WTC11 (cell line): Measurements from ENCODE around the gene FNIP1. TPM values are rescaled to one million over a fixed set of nuclear protein-coding genes. Genes with fewer than 3 reads are reported as not detected.

ENCODE experiments used
- ATAC-seq: fragments of 200-7000 bp; cut with Tn5 transposase; 2 replicates; pipeline ENCODE4 v1.10.0; 2021; ENCODE audit warnings: mild to moderate bottlenecking, moderate library complexity
- CTCF ChIA-PET: fragments of 300-600 bp; sonication (Branson Sonifier 250); formaldehyde crosslinking; loops from one replicate; lab custom pipeline; 2021; ENCODE audit warnings: antibody characterized with exemption; lab: Charles Lee
- POLR2A ChIA-PET: fragments of 350-600 bp; sonication (Branson Sonifier 250); formaldehyde crosslinking; loops from one replicate; lab custom pipeline; 2021; ENCODE audit warnings: antibody characterized with exemption; lab: Charles Lee
- DNase-seq: peaks from one replicate; pipeline ENCODE4 v3.0.0; 2021; ENCODE audit warnings: low spot score
- H3K27ac Mint-ChIP-seq: 2 replicates; pipeline ENCODE4 v1.8.0; 2021; ENCODE audit warnings: mixed read lengths
- H3K27me3 Mint-ChIP-seq: 2 replicates; pipeline ENCODE4 v1.8.0; 2021; ENCODE audit warnings: low read depth, mild to moderate bottlenecking, moderate library complexity, mixed read lengths
- H3K36me3 Mint-ChIP-seq: 2 replicates; pipeline ENCODE4 v1.8.0; 2021; ENCODE audit warnings: mixed read lengths
- H3K4me1 Mint-ChIP-seq: 2 replicates; pipeline ENCODE4 v1.8.0; 2022; ENCODE audit warnings: mixed read lengths
- H3K4me3 Mint-ChIP-seq: 2 replicates; pipeline ENCODE4 v1.8.0; 2021; ENCODE audit warnings: mild to moderate bottlenecking, moderate library complexity, mixed read lengths
- H3K9me3 Mint-ChIP-seq: 2 replicates; pipeline ENCODE4 v1.8.0; 2021; ENCODE audit warnings: mixed read lengths
- ATF3 ChIP-seq: sonication (generic); formaldehyde crosslinking; conservative IDR thresholded peaks from 2 replicates; pipeline ENCODE4 v1.8.1; 2022; ENCODE audit warnings: mild to moderate bottlenecking, missing genetic modification reagents
- CDX4 ChIP-seq: fragments of 250-450 bp; sonication (Bioruptor Pico); IDR thresholded peaks from 2 replicates; pipeline ENCODE4 v1.9.0; 2021; ENCODE audit warnings: moderate library complexity, mild to moderate bottlenecking, inconsistent platforms, borderline replicate concordance
- E2F5 ChIP-seq: sonication (generic); formaldehyde crosslinking; IDR thresholded peaks from 2 replicates; pipeline ENCODE4 v1.8.1; 2022; ENCODE audit warnings: mild to moderate bottlenecking, moderate library complexity, missing genetic modification reagents
- MXD4 ChIP-seq: fragments of 250-450 bp; sonication (Bioruptor Pico); IDR thresholded peaks from 2 replicates; pipeline ENCODE4 v1.8.0; 2021; ENCODE audit warnings: mild to moderate bottlenecking, moderate library complexity, borderline replicate concordance
- NR3C1 ChIP-seq: sonication (generic); formaldehyde crosslinking; conservative IDR thresholded peaks from 2 replicates; pipeline ENCODE4 v1.8.1; 2023; ENCODE audit warnings: low read depth, mild to moderate bottlenecking, missing genetic modification reagents
- OVOL2 ChIP-seq: fragments of 250-450 bp; sonication (Bioruptor Pico); IDR thresholded peaks from 2 replicates; pipeline ENCODE4 v1.9.0; 2021; ENCODE audit warnings: mild to moderate bottlenecking, borderline replicate concordance
- PRRX2 ChIP-seq: fragments of 250-450 bp; sonication (Bioruptor Pico); IDR thresholded peaks from 2 replicates; pipeline ENCODE4 v1.8.0; 2021; ENCODE audit warnings: mild to moderate bottlenecking
- RELA ChIP-seq: sonication (generic); formaldehyde crosslinking; IDR thresholded peaks from 2 replicates; pipeline ENCODE4 v1.8.1; 2022; ENCODE audit warnings: missing genetic modification reagents, mild to moderate bottlenecking, borderline replicate concordance
- RORB ChIP-seq: fragments of 250-450 bp; sonication (Bioruptor Pico); IDR thresholded peaks from 2 replicates; pipeline ENCODE4 v1.9.0; 2021; ENCODE audit warnings: mild to moderate bottlenecking
- SMAD4 ChIP-seq: sonication (generic); formaldehyde crosslinking; IDR thresholded peaks from 2 replicates; pipeline ENCODE4 v1.8.0; 2022; ENCODE audit warnings: mild to moderate bottlenecking, missing genetic modification reagents
- SOX15 ChIP-seq: fragments of 250-450 bp; sonication (Bioruptor Pico); IDR thresholded peaks from 2 replicates; pipeline ENCODE4 v1.9.0; 2021; ENCODE audit warnings: mild to moderate bottlenecking
- USF2 ChIP-seq: sonication (generic); formaldehyde crosslinking; IDR thresholded peaks from 2 replicates; pipeline ENCODE4 v1.8.1; 2023; ENCODE audit warnings: mild to moderate bottlenecking, missing genetic modification reagents, moderate library complexity
- ZNF121 ChIP-seq: sonication (generic); formaldehyde crosslinking; IDR thresholded peaks from 2 replicates; pipeline ENCODE4 v1.8.0; 2023; ENCODE audit warnings: missing genetic modification reagents
- ZNF232 ChIP-seq: sonication (generic); formaldehyde crosslinking; IDR thresholded peaks from 2 replicates; pipeline ENCODE4 v1.8.0; 2022; ENCODE audit warnings: mild to moderate bottlenecking, missing genetic modification reagents
- total RNA-seq: library from RNA; stranded (reverse); gene quantifications from 3 replicates; pipeline ENCODE4 v1.2.3, GENCODE V29; 2021
- TF ChIP-seq, protein P1 (sequence below): sonication (generic); formaldehyde crosslinking; IDR thresholded peaks from 2 replicates; pipeline ENCODE4 v1.8.1; 2022; ENCODE audit warnings: mild to moderate bottlenecking, missing genetic modification reagents, moderate library complexity, borderline replicate concordance
- TF ChIP-seq, protein P2 (sequence below): fragments of 250-450 bp; sonication (Bioruptor Pico); IDR thresholded peaks from 2 replicates; pipeline ENCODE4 v1.9.0; 2021; ENCODE audit warnings: mild to moderate bottlenecking
- TF ChIP-seq, protein P3 (sequence below): fragments of 250-450 bp; sonication (Bioruptor Pico); conservative IDR thresholded peaks from 2 replicates; pipeline ENCODE4 v1.9.0; 2021; ENCODE audit warnings: mild to moderate bottlenecking
- TF ChIP-seq, protein P4 (sequence below): fragments of 200-600 bp; IDR thresholded peaks from 2 replicates; pipeline ENCODE4 v1.8.0; 2022; ENCODE audit warnings: antibody characterized with exemption
- TF ChIP-seq, protein P5 (sequence below): sonication (generic); formaldehyde crosslinking; IDR thresholded peaks from 2 replicates; pipeline ENCODE4 v1.8.0; 2022; ENCODE audit warnings: mild to moderate bottlenecking, missing genetic modification reagents

FNIP1 gene
- total RNA-seq, 1 experiment from 2014 or later: 17.2 TPM

GRCh38 chr5:131634238-131634637 lies 162.6 kb downstream of the FNIP1 start:
- Mint-ChIP-seq H3K27ac (peak overlapping the region; percentile 99), H3K9me3 (no peaks in the 10 kb centered on the region), H3K27me3 (no peaks in the 10 kb centered on the region), H3K36me3 (no peaks in the 10 kb centered on the region), H3K4me1 (peaks cover 16% of the 10 kb centered on the region), H3K4me3 (peak overlapping the region; percentile 97)
- DNase-seq (no peak), ATAC-seq (no peak)
- POLR2A ChIA-PET: no interaction called here
- CTCF ChIA-PET: no interaction called here
- TF ChIP-seq MXD4 (CRISPR knock-in tag) (no peak), RORB (CRISPR knock-in tag) (no peak), E2F5 (CRISPR knock-in tag) (no peak)
- TF ChIP-seq, protein P1, sequence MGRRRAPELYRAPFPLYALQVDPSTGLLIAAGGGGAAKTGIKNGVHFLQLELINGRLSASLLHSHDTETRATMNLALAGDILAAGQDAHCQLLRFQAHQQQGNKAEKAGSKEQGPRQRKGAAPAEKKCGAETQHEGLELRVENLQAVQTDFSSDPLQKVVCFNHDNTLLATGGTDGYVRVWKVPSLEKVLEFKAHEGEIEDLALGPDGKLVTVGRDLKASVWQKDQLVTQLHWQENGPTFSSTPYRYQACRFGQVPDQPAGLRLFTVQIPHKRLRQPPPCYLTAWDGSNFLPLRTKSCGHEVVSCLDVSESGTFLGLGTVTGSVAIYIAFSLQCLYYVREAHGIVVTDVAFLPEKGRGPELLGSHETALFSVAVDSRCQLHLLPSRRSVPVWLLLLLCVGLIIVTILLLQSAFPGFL (CRISPR knock-in tag): no peak
- TF ChIP-seq, protein P2, sequence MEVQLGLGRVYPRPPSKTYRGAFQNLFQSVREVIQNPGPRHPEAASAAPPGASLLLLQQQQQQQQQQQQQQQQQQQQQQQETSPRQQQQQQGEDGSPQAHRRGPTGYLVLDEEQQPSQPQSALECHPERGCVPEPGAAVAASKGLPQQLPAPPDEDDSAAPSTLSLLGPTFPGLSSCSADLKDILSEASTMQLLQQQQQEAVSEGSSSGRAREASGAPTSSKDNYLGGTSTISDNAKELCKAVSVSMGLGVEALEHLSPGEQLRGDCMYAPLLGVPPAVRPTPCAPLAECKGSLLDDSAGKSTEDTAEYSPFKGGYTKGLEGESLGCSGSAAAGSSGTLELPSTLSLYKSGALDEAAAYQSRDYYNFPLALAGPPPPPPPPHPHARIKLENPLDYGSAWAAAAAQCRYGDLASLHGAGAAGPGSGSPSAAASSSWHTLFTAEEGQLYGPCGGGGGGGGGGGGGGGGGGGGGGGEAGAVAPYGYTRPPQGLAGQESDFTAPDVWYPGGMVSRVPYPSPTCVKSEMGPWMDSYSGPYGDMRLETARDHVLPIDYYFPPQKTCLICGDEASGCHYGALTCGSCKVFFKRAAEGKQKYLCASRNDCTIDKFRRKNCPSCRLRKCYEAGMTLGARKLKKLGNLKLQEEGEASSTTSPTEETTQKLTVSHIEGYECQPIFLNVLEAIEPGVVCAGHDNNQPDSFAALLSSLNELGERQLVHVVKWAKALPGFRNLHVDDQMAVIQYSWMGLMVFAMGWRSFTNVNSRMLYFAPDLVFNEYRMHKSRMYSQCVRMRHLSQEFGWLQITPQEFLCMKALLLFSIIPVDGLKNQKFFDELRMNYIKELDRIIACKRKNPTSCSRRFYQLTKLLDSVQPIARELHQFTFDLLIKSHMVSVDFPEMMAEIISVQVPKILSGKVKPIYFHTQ: no peak

- H3K27ac Mint-ChIP-seq: peak overlapping the region; percentile 50
- peaks cover 20% of the 10 kb centered on the region for H3K4me1 Mint-ChIP-seq
- H3K9me3 Mint-ChIP-seq: no peaks in the 10 kb centered on the region
- TF ChIP-seq, protein P1 (CRISPR knock-in tag): no peak
- TF ChIP-seq PRRX2 (CRISPR knock-in tag): no peak
- TF ChIP-seq USF2 (CRISPR knock-in tag): no peak
- TF ChIP-seq RELA (CRISPR knock-in tag): no peak
- TF ChIP-seq RORB (CRISPR knock-in tag): no peak
- TF ChIP-seq SMAD4 (CRISPR knock-in tag): no peak
- TF ChIP-seq SOX15: no peak
- TF ChIP-seq, protein P3, sequence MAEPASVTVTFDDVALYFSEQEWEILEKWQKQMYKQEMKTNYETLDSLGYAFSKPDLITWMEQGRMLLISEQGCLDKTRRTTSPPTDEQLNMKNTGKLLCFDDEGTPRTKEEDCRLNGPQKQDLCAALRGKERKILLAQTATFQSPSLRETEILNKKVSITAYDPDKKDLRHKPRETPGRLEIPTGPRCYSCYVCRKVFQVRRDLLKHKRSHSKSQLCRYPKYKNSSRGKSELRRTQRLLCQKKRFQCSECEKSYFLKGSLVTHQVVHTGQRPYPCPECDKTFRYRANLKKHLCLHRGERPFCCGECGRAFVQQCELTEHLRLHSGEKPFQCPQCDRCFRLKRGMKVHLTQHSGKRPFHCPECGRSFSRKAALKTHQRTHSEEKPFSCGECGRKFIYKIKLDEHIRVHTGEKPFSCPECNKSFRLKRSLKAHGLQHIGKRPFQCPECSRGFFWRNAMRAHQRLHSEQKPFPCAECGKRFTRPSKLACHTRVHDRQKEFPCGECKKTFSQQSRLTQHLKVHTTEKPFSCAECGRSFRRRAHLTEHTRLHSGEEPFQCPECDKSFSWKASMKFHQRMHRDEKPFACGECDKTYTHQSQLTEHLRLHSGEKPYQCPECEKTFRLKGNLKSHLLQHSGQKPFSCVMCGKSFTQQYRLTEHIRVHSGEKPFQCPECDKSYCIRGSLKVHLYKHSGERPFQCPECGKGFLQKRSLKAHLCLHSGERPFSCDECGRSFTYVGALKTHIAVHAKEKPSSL (CRISPR knock-in tag): no peak
- POLR2A ChIA-PET: no interaction called here
- ATAC-seq: no peak
- no peaks in the 10 kb centered on the region for H3K27me3 Mint-ChIP-seq
- H3K36me3 Mint-ChIP-seq: no peaks in the 10 kb centered on the region
- peak overlapping the region; percentile 97 for H3K4me3 Mint-ChIP-seq
- CTCF ChIA-PET: no interaction called here
- DNase-seq: no peak
Measured at GRCh38 chr5:131633830-131634229, 163.0 kb downstream of the FNIP1 start.

DNA sequence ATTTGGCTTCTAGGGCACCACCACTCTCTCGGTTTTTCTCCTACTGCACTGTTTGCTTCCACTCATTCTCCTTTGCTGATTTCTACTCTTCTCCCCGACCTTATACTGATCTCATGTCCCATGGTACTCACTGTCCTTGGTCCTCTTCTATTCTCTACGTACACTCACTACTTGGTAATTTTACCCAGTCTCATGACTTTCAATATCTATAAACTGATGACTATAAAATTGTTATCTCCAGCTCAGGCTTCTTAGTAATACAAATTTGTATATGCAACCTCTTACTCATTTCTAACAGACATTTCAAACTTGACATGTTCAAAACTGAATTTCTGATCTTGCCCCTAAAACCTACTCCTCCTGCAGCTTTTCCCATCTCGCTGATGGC lies 165.9 kb downstream of the FNIP1 start:
- no peak for ATAC-seq
- H3K27me3 Mint-ChIP-seq: no peaks in the 10 kb centered on the region
- H3K36me3 Mint-ChIP-seq: no peaks in the 10 kb centered on the region
- H3K4me3 Mint-ChIP-seq: no peak overlapping the region
- no peak overlapping the region for H3K27ac Mint-ChIP-seq
- POLR2A ChIA-PET: no interaction called here
- H3K4me1 Mint-ChIP-seq: peaks cover 17% of the 10 kb centered on the region
- no peaks in the 10 kb centered on the region for H3K9me3 Mint-ChIP-seq
- CTCF ChIA-PET: no interaction called here
- DNase-seq: no peak
- TF ChIP-seq ZNF232 (CRISPR knock-in tag) (no peak), OVOL2 (CRISPR knock-in tag) (no peak), SMAD4 (CRISPR knock-in tag) (no peak), CDX4 (CRISPR knock-in tag) (no peak), ZNF121 (CRISPR knock-in tag) (no peak), NR3C1 (CRISPR knock-in tag) (no peak), ATF3 (CRISPR knock-in tag) (no peak)
- TF ChIP-seq, protein P4, sequence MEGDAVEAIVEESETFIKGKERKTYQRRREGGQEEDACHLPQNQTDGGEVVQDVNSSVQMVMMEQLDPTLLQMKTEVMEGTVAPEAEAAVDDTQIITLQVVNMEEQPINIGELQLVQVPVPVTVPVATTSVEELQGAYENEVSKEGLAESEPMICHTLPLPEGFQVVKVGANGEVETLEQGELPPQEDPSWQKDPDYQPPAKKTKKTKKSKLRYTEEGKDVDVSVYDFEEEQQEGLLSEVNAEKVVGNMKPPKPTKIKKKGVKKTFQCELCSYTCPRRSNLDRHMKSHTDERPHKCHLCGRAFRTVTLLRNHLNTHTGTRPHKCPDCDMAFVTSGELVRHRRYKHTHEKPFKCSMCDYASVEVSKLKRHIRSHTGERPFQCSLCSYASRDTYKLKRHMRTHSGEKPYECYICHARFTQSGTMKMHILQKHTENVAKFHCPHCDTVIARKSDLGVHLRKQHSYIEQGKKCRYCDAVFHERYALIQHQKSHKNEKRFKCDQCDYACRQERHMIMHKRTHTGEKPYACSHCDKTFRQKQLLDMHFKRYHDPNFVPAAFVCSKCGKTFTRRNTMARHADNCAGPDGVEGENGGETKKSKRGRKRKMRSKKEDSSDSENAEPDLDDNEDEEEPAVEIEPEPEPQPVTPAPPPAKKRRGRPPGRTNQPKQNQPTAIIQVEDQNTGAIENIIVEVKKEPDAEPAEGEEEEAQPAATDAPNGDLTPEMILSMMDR: no peak
- TF ChIP-seq, protein P5, sequence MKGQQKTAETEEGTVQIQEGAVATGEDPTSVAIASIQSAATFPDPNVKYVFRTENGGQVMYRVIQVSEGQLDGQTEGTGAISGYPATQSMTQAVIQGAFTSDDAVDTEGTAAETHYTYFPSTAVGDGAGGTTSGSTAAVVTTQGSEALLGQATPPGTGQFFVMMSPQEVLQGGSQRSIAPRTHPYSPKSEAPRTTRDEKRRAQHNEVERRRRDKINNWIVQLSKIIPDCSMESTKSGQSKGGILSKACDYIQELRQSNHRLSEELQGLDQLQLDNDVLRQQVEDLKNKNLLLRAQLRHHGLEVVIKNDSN (CRISPR knock-in tag): no peak
